Measurements from ENCODE around the gene NPAS1. TPM values are rescaled to one million over a fixed set of nuclear protein-coding genes. Genes with fewer than 3 reads are reported as not detected.
"Not testable (repeated sequence)": the region's sequence is repeated elsewhere in the genome, so short reads cannot be mapped to it uniquely, and the experiment has no call there.

Gene NPAS1
- total RNA-seq, 4 donors from 2014 or later = not detected

- no peak overlapping the region for H3K27ac ChIP-seq
- H3K27me3 ChIP-seq = no peaks in the 10 kb centered on the region
- DNase-seq = no peak
- TF ChIP-seq POLR2A (IDR thresholded peaks at IDR 0.05) = no peak
- TF ChIP-seq CTCF (IDR thresholded peaks at IDR 0.05) = no peak
- peaks cover 0 to 6% (median 3%) of the 10 kb centered on the region in 4 donors for H3K4me1 ChIP-seq
- H3K9me3 ChIP-seq = no peaks in the 10 kb centered on the region
- H3K4me3 ChIP-seq = peak overlapping the region in 3 of 4 donors; percentile 9 to 94 (median 26)
- H3K36me3 ChIP-seq = no peaks in the 10 kb centered on the region
Observed at GRCh38 chr19:47049307-47049700, 29.7 kb downstream of the NPAS1 start.

GRCh38 chr19:47050562-47050961 is 30.9 kb downstream of the NPAS1 start:
- H3K4me3 ChIP-seq, H3K36me3 ChIP-seq, H3K9me3 ChIP-seq, H3K27ac ChIP-seq, DNase-seq, H3K27me3 ChIP-seq, H3K4me1 ChIP-seq: not testable (repeated sequence)

- H3K36me3 ChIP-seq = no peaks in the 10 kb centered on the region
- no peak for DNase-seq
- no peak overlapping the region for H3K4me3 ChIP-seq
- no peaks in the 10 kb centered on the region for H3K4me1 ChIP-seq
- H3K9me3 ChIP-seq = no peaks in the 10 kb centered on the region
- TF ChIP-seq CTCF (IDR thresholded peaks at IDR 0.05) (no peak), POLR2A (IDR thresholded peaks at IDR 0.05) (no peak)
- no peaks in the 10 kb centered on the region for H3K27me3 ChIP-seq
- H3K27ac ChIP-seq = no peak overlapping the region
Observed at GRCh38 chr19:47056411-47056810, 36.8 kb downstream of the NPAS1 start.

GRCh38 chr19:47057328-47057727 is 37.7 kb downstream of the NPAS1 start:
- TF ChIP-seq CTCF (IDR thresholded peaks at IDR 0.05) = no peak
- no peak for TF ChIP-seq POLR2A (IDR thresholded peaks at IDR 0.05)
- Histone ChIP-seq H3K4me1 (no peaks in the 10 kb centered on the region), H3K36me3 (no peaks in the 10 kb centered on the region), H3K4me3 (no peak overlapping the region), H3K27me3 (no peaks in the 10 kb centered on the region), H3K9me3 (no peaks in the 10 kb centered on the region), H3K27ac (no peak overlapping the region)
- no peak for DNase-seq

GRCh38 chr19:47058621-47059022 is 39.0 kb downstream of the NPAS1 start:
- peak in 2 of 3 donors; percentile 51 to 57 for DNase-seq

GRCh38 chr19:47063874-47064273 is 44.2 kb downstream of the NPAS1 start:
- H3K27me3 ChIP-seq = no peaks in the 10 kb centered on the region
- H3K4me3 ChIP-seq = no peak overlapping the region
- no peak overlapping the region for H3K27ac ChIP-seq
- TF ChIP-seq CTCF (IDR thresholded peaks at IDR 0.05) = no peak
- no peak for TF ChIP-seq POLR2A (IDR thresholded peaks at IDR 0.05)
- H3K36me3 ChIP-seq = peaks cover 0 to 43% (median 0%) of the 10 kb centered on the region in 3 donors
- no peaks in the 10 kb centered on the region for H3K9me3 ChIP-seq
- no peak for DNase-seq
- no peaks in the 10 kb centered on the region for H3K4me1 ChIP-seq

More at GRCh38 chr19:47058621-47059022, 39.0 kb downstream of the NPAS1 start:
- no peaks in the 10 kb centered on the region for H3K27me3 ChIP-seq
- H3K4me3 ChIP-seq = no peak overlapping the region
- no peaks in the 10 kb centered on the region for H3K9me3 ChIP-seq
- no peaks in the 10 kb centered on the region for H3K4me1 ChIP-seq
- TF ChIP-seq CTCF (IDR thresholded peaks at IDR 0.05) = no peak
- no peak for TF ChIP-seq POLR2A (IDR thresholded peaks at IDR 0.05)
- no peak overlapping the region for H3K27ac ChIP-seq
- H3K36me3 ChIP-seq = no peaks in the 10 kb centered on the region

Measured in Peyer's patch (tissue), 4 donors.